ENCODE measurements around the gene PLEKHG7.

GRCh38 chr12:92803903-92804302 is 101.1 kb downstream of the PLEKHG7 start:
- TF ChIP-seq CTCF (IDR thresholded peaks at IDR 0.05) (no peak), POLR2AphosphoS5 (IDR thresholded peaks at IDR 0.05) (no peak), POLR2A (IDR thresholded peaks at IDR 0.05) (no peak), EP300 (IDR thresholded peaks at IDR 0.05; ENCODE audit: low read depth) (no peak)

Measured in transverse colon (tissue), 4 donors.